KMS-11 (cell line): Measurements from ENCODE around the gene DYNLRB1.

Source experiments
- H2AFZ ChIP-seq: fragments of 200-600 bp; sonication (generic); 2 replicates; pipeline ENCODE4 v1.6.1; 2016; ENCODE audit warnings: antibody characterized with exemption, mixed run types, low read depth
- H3K27ac ChIP-seq: fragments of 200-600 bp; sonication (generic); 2 replicates; pipeline ENCODE4 v1.6.1; 2016; ENCODE audit warnings: mild to moderate bottlenecking, mixed run types
- H3K27me3 ChIP-seq: fragments of 200-600 bp; sonication (generic); 2 replicates; pipeline ENCODE4 v1.6.1; 2017; ENCODE audit warnings: mild to moderate bottlenecking, low read depth, mixed run types, moderate library complexity; ENCODE audit not compliant: insufficient read depth
- H3K36me3 ChIP-seq: fragments of 200-600 bp; sonication (generic); 2 replicates; pipeline ENCODE4 v1.6.1; 2017; ENCODE audit warnings: mild to moderate bottlenecking, mixed run types; ENCODE audit not compliant: insufficient read depth
- H3K4me1 ChIP-seq: fragments of 200-600 bp; sonication (generic); 2 replicates; pipeline ENCODE4 v1.6.1; 2016; ENCODE audit warnings: mild to moderate bottlenecking, low read depth, mixed run types; ENCODE audit not compliant: poor library complexity, severe bottlenecking
- H3K4me2 ChIP-seq: fragments of 200-600 bp; sonication (generic); 2 replicates; pipeline ENCODE4 v1.7.0; 2016; ENCODE audit warnings: mild to moderate bottlenecking, mixed run types
- H3K4me3 ChIP-seq: fragments of 200-600 bp; sonication (generic); IDR thresholded peaks from 2 replicates; pipeline ENCODE4 v1.6.1; 2017; ENCODE audit warnings: low read depth, low read length, mixed read lengths; ENCODE audit not compliant: insufficient read depth
- H3K79me2 ChIP-seq: fragments of 200-600 bp; sonication (generic); 2 replicates; pipeline ENCODE4 v1.6.1; 2016; ENCODE audit warnings: low read depth, mixed run types; ENCODE audit not compliant: insufficient read depth
- H3K9ac ChIP-seq: fragments of 200-600 bp; sonication (generic); 2 replicates; pipeline ENCODE4 v1.6.1; 2016; ENCODE audit warnings: mild to moderate bottlenecking, mixed run types
- H4K20me1 ChIP-seq: fragments of 200-600 bp; sonication (generic); 2 replicates; pipeline ENCODE4 v1.6.1; 2016; ENCODE audit warnings: mild to moderate bottlenecking, mixed run types; ENCODE audit not compliant: insufficient read depth
- CTCF ChIP-seq: fragments of 200-600 bp; sonication (generic); conservative IDR thresholded peaks from 2 replicates; pipeline ENCODE4 v1.6.1; 2017; ENCODE audit warnings: low read depth, mild to moderate bottlenecking, antibody characterized with exemption, low read length, moderate library complexity, mixed read lengths

DYNLRB1 gene

GRCh38 chr20:34566978-34567891, 51.0 kb downstream of the DYNLRB1 start:
- no peaks in the 10 kb centered on the region for H3K27me3 ChIP-seq
- H3K36me3 ChIP-seq, result no peaks in the 10 kb centered on the region
- TF ChIP-seq CTCF, result no peak
- H3K27ac ChIP-seq, result no peak overlapping the region
- H3K79me2 ChIP-seq, result no peaks in the 10 kb centered on the region
- no peak overlapping the region for H3K4me3 ChIP-seq
- H3K4me2 ChIP-seq, result no peak overlapping the region
- H3K4me1 ChIP-seq, result peaks cover 11% of the 10 kb centered on the region
- H4K20me1 ChIP-seq, result no peaks in the 10 kb centered on the region
- no peak overlapping the region for H2AFZ ChIP-seq
- no peak overlapping the region for H3K9ac ChIP-seq

- Histone ChIP-seq H3K9ac (no peak overlapping the region), H3K36me3 (no peaks in the 10 kb centered on the region), H3K79me2 (no peaks in the 10 kb centered on the region), H3K27ac (no peak overlapping the region), H3K4me2 (no peak overlapping the region), H4K20me1 (no peaks in the 10 kb centered on the region), H3K27me3 (no peaks in the 10 kb centered on the region), H3K4me3 (no peak overlapping the region), H2AFZ (no peak overlapping the region), H3K4me1 (peaks cover 11% of the 10 kb centered on the region)
- TF ChIP-seq CTCF, result no peak
Observed at GRCh38 chr20:34567892-34568865, 52.0 kb downstream of the DYNLRB1 start.

- H3K79me2 ChIP-seq, result no peaks in the 10 kb centered on the region
- peaks cover 6% of the 10 kb centered on the region for H3K4me1 ChIP-seq
- H3K9ac ChIP-seq, result no peak overlapping the region
- no peak overlapping the region for H3K4me3 ChIP-seq
- H3K4me2 ChIP-seq, result no peak overlapping the region
- no peaks in the 10 kb centered on the region for H3K27me3 ChIP-seq
- no peak for TF ChIP-seq CTCF
- H2AFZ ChIP-seq, result no peak overlapping the region
- no peaks in the 10 kb centered on the region for H3K36me3 ChIP-seq
- H4K20me1 ChIP-seq, result no peaks in the 10 kb centered on the region
- no peak overlapping the region for H3K27ac ChIP-seq
Observed at GRCh38 chr20:34569598-34569997, 53.4 kb downstream of the DYNLRB1 start.

GRCh38 chr20:34570859-34571306, 54.7 kb downstream of the DYNLRB1 start:
- Histone ChIP-seq H2AFZ (no peak overlapping the region), H3K27me3 (no peaks in the 10 kb centered on the region), H4K20me1 (no peaks in the 10 kb centered on the region), H3K4me2 (no peak overlapping the region), H3K4me3 (no peak overlapping the region), H3K9ac (no peak overlapping the region), H3K27ac (no peak overlapping the region), H3K36me3 (no peaks in the 10 kb centered on the region), H3K79me2 (no peaks in the 10 kb centered on the region), H3K4me1 (no peaks in the 10 kb centered on the region)
- TF ChIP-seq CTCF, result no peak
